Measurements from ENCODE around the gene ICA1L.

The ICA1L gene

GRCh38 chr2:202752071-202752470, 119.5 kb downstream of the ICA1L start:
- TF ChIP-seq POLR2A (IDR thresholded peaks at IDR 0.05; ENCODE audit: low read depth, low read length): no peak
- TF ChIP-seq POLR2AphosphoS5 (IDR thresholded peaks at IDR 0.05; ENCODE audit: low read depth, low read length): no peak
- TF ChIP-seq TAF1 (IDR thresholded peaks at IDR 0.05; ENCODE audit: borderline replicate concordance, low read depth, low read length): no peak
- DNase-seq (ENCODE audit: insufficient read length): no peak
- no peak for FAIRE-seq

- FAIRE-seq (peak; percentile 81), DNase-seq (ENCODE audit: insufficient read length) (no peak)
- TF ChIP-seq TAF1 (IDR thresholded peaks at IDR 0.05; ENCODE audit: borderline replicate concordance, low read depth, low read length) (no peak), POLR2A (IDR thresholded peaks at IDR 0.05; ENCODE audit: low read depth, low read length) (no peak), POLR2AphosphoS5 (IDR thresholded peaks at IDR 0.05; ENCODE audit: low read depth, low read length) (no peak)
These were observed 120.7 kb downstream of the ICA1L start for GRCh38 chr2:202750763-202751427.

GRCh38 chr2:202749477-202749876, 122.1 kb downstream of the ICA1L start:
- DNase-seq (ENCODE audit: insufficient read length) (no peak), FAIRE-seq (no peak)
- no peak for TF ChIP-seq POLR2AphosphoS5 (IDR thresholded peaks at IDR 0.05; ENCODE audit: low read depth, low read length)
- no peak for TF ChIP-seq TAF1 (IDR thresholded peaks at IDR 0.05; ENCODE audit: borderline replicate concordance, low read depth, low read length)
- TF ChIP-seq POLR2A (IDR thresholded peaks at IDR 0.05; ENCODE audit: low read depth, low read length): no peak

- no peak for TF ChIP-seq POLR2AphosphoS5 (IDR thresholded peaks at IDR 0.05; ENCODE audit: low read depth, low read length)
- TF ChIP-seq TAF1 (IDR thresholded peaks at IDR 0.05; ENCODE audit: borderline replicate concordance, low read depth, low read length): no peak
- TF ChIP-seq POLR2A (IDR thresholded peaks at IDR 0.05; ENCODE audit: low read depth, low read length): no peak
- FAIRE-seq (no peak), DNase-seq (ENCODE audit: insufficient read length) (no peak)
These were observed 128.0 kb downstream of the ICA1L start for GRCh38 chr2:202743613-202744012.

GRCh38 chr2:202736826-202737225, 134.7 kb downstream of the ICA1L start:
- FAIRE-seq: no peak
- DNase-seq (ENCODE audit: insufficient read length): no peak
- TF ChIP-seq TAF1 (IDR thresholded peaks at IDR 0.05; ENCODE audit: borderline replicate concordance, low read depth, low read length) (no peak), POLR2A (IDR thresholded peaks at IDR 0.05; ENCODE audit: low read depth, low read length) (no peak), POLR2AphosphoS5 (IDR thresholded peaks at IDR 0.05; ENCODE audit: low read depth, low read length) (no peak)

- TF ChIP-seq POLR2A (IDR thresholded peaks at IDR 0.05; ENCODE audit: low read depth, low read length) (no peak), POLR2AphosphoS5 (IDR thresholded peaks at IDR 0.05; ENCODE audit: low read depth, low read length) (no peak), TAF1 (IDR thresholded peaks at IDR 0.05; ENCODE audit: borderline replicate concordance, low read depth, low read length) (no peak)
- DNase-seq (ENCODE audit: insufficient read length) (no peak), FAIRE-seq (no peak)
These were observed 145.5 kb downstream of the ICA1L start for GRCh38 chr2:202726070-202726469.

- no peak for FAIRE-seq
- TF ChIP-seq POLR2A (IDR thresholded peaks at IDR 0.05; ENCODE audit: low read depth, low read length): no peak
- no peak for TF ChIP-seq TAF1 (IDR thresholded peaks at IDR 0.05; ENCODE audit: borderline replicate concordance, low read depth, low read length)
- no peak for TF ChIP-seq POLR2AphosphoS5 (IDR thresholded peaks at IDR 0.05; ENCODE audit: low read depth, low read length)
- no peak for DNase-seq (ENCODE audit: insufficient read length)
These were observed 147.8 kb downstream of the ICA1L start for GRCh38 chr2:202723746-202724145.

Data from GM12892 (cell line).